ENCODE data around the gene DUOXA1. TPM values are rescaled to one million over a fixed set of nuclear protein-coding genes. Genes with fewer than 3 reads are reported as not detected.

The DUOXA1 gene
- total and polyA plus RNA-seq, 9 of the 15 experiments (the other 6 are each of a cell fraction or from before 2014, with no cell fraction given), result 0.17 to 0.74 (median 0.24) TPM; not detected in 6

DNA sequence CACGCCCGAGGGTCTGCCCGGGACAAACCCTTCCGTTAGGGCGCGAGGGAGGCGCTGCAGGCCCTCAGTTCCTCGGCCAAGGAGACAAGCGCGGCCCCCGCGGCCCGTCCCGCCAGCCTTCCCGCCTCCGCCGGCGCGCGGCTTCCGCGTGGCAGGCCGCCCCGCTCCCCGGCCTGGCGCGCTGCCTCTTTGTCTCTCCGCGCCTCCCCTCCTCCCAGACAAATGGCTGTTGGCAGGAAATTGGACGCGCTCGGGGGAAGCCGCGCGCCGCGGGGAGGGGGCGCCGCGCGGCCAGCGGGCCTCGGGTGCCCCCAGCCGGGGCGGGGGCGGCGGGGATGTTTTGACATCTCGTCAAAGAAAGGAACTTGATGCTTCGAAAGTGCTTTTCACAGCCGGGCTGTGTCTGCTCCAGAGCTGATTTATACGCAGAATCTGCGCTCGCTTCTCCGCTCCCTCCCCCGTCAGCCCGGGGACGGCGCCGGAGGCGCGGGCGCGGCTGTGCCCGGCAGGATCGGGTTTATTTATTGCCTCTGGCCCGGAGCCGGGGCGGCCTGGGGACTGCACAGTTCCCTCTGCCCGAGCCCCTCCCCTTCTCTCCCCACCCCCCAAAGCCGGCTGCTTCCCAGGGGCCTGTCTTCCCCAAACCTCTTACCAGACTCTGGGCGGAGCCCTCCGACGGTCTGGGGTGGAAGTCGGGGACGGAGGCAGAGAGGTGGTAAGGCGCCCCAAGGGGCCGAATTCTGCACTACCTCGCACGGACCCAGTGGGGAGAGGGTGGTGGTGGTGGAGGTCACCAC is 37.4 kb upstream of the DUOXA1 start (continued):
- peak; percentile 21 to 26; a peak in 3 of 4 replicates for TF ChIP-seq NRF1 (conservative IDR thresholded peaks at IDR 0.05 in 1 of 2, IDR thresholded peaks at IDR 0.05 in 1 of 2)
- no peak for TF ChIP-seq TGIF2 (CRISPR knock-in tag; IDR thresholded peaks at IDR 0.05)
- TF ChIP-seq CBFB (CRISPR knock-in tag; IDR thresholded peaks at IDR 0.05), result no peak
- TF ChIP-seq SMARCE1 (IDR thresholded peaks at IDR 0.05), result no peak
- no peak for TF ChIP-seq ELF4 (CRISPR knock-in tag; IDR thresholded peaks at IDR 0.05)
- TF ChIP-seq ZKSCAN3 (CRISPR knock-in tag; IDR thresholded peaks at IDR 0.05), result no peak
- no peak for TF ChIP-seq RFX1 (IDR thresholded peaks at IDR 0.05)
- TF ChIP-seq ZFX (CRISPR knock-in tag; IDR thresholded peaks at IDR 0.05), result peak; percentile 89
- TF ChIP-seq JUND (IDR thresholded peaks at IDR 0.05; ENCODE audit: borderline replicate concordance, low read depth, low read length), result no peak
- 0 out of 3 replicates have a peak, but pooled peaks have one; percentile 8 for TF ChIP-seq JUND (tag; IDR thresholded peaks at IDR 0.05; ENCODE audit: borderline replicate concordance, low read depth, low read length)
- TF ChIP-seq, protein P1, sequence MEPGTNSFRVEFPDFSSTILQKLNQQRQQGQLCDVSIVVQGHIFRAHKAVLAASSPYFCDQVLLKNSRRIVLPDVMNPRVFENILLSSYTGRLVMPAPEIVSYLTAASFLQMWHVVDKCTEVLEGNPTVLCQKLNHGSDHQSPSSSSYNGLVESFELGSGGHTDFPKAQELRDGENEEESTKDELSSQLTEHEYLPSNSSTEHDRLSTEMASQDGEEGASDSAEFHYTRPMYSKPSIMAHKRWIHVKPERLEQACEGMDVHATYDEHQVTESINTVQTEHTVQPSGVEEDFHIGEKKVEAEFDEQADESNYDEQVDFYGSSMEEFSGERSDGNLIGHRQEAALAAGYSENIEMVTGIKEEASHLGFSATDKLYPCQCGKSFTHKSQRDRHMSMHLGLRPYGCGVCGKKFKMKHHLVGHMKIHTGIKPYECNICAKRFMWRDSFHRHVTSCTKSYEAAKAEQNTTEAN (CRISPR knock-in tag; IDR thresholded peaks at IDR 0.05), result no peak
- TF ChIP-seq POLR2A (conservative IDR thresholded peaks at IDR 0.05), result peak; percentile 71
- TF ChIP-seq C11orf30 (IDR thresholded peaks at IDR 0.05; ENCODE audit: low read depth), result no peak
- TF ChIP-seq ZNF3 (CRISPR knock-in tag; IDR thresholded peaks at IDR 0.05), result no peak
- peak; percentile 76; the same call in 1 of the 2 replicates for TF ChIP-seq ZBTB7A (IDR thresholded peaks at IDR 0.05; ENCODE audit: borderline replicate concordance, control insufficient read depth, low read depth, low read length)
- peak; percentile 52; the same call in 1 of the 2 replicates for TF ChIP-seq NCOA6 (IDR thresholded peaks at IDR 0.05)
- no peak for TF ChIP-seq CEBPB (tag; IDR thresholded peaks at IDR 0.05)
- TF ChIP-seq PHF20 (IDR thresholded peaks at IDR 0.05; ENCODE audit: partially characterized antibody), result peak; percentile 59
- TF ChIP-seq, protein P2, sequence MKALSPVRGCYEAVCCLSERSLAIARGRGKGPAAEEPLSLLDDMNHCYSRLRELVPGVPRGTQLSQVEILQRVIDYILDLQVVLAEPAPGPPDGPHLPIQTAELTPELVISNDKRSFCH (CRISPR knock-in tag; IDR thresholded peaks at IDR 0.05), result no peak
- TF ChIP-seq, protein P2 (tag; IDR thresholded peaks at IDR 0.05), result 0 out of 2 replicates have a peak, but pooled peaks have one; percentile 34
- TF ChIP-seq, protein P3, sequence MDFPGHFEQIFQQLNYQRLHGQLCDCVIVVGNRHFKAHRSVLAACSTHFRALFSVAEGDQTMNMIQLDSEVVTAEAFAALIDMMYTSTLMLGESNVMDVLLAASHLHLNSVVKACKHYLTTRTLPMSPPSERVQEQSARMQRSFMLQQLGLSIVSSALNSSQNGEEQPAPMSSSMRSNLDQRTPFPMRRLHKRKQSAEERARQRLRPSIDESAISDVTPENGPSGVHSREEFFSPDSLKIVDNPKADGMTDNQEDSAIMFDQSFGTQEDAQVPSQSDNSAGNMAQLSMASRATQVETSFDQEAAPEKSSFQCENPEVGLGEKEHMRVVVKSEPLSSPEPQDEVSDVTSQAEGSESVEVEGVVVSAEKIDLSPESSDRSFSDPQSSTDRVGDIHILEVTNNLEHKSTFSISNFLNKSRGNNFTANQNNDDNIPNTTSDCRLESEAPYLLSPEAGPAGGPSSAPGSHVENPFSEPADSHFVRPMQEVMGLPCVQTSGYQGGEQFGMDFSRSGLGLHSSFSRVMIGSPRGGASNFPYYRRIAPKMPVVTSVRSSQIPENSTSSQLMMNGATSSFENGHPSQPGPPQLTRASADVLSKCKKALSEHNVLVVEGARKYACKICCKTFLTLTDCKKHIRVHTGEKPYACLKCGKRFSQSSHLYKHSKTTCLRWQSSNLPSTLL (IDR thresholded peaks at IDR 0.05), result no peak
- TF ChIP-seq ZEB2 (IDR thresholded peaks at IDR 0.05), result no peak
- TF ChIP-seq NELFE (IDR thresholded peaks at IDR 0.05; ENCODE audit: insufficient read depth, insufficient read length), result no peak
- TF ChIP-seq TEAD4 (IDR thresholded peaks at IDR 0.05; ENCODE audit: low read length), result peak; percentile 26; the same call in 1 of the 2 replicates
- TF ChIP-seq TEAD4 (CRISPR knock-in tag; IDR thresholded peaks at IDR 0.05; ENCODE audit: borderline replicate concordance), result no peak
- peak; percentile 77 for TF ChIP-seq PHF8 (IDR thresholded peaks at IDR 0.05; ENCODE audit: borderline replicate concordance, low read length)
- peak; percentile 67 for TF ChIP-seq TAF1 (IDR thresholded peaks at IDR 0.05; ENCODE audit: control insufficient read depth, extremely low read depth, insufficient read depth, low read length, severe bottlenecking)
- TF ChIP-seq HDAC8 (tag; IDR thresholded peaks at IDR 0.05), result peak; percentile 38; the same call in 1 of the 2 replicates
